ENCODE results near the gene DDX10.

GRCh38 chr11:108866781-108867180, 201.9 kb downstream of the DDX10 start:
- TF ChIP-seq EZH2 (IDR thresholded peaks at IDR 0.05; ENCODE audit: insufficient read depth, low read length) (no peak), CTCF (IDR thresholded peaks at IDR 0.05; ENCODE audit: insufficient read depth, low read depth, low read length) (no peak)
